Neutrophil (primary cell): ENCODE measurements around the gene ADGRL3.
"Not testable (repeated sequence)": the region's sequence is repeated elsewhere in the genome, so short reads cannot be mapped to it uniquely, and the experiment has no call there.

Source experiments
- H3K27ac ChIP-seq: fragments of 200-600 bp; sonication (generic); 2 replicates; pipeline ENCODE4 v1.5.1; 2016; ENCODE audit warnings: mild to moderate bottlenecking, moderate library complexity
- H3K27me3 ChIP-seq: fragments of 200-600 bp; sonication (generic); 2 replicates; pipeline ENCODE4 v1.6.0; 2016; ENCODE audit warnings: mild to moderate bottlenecking
- H3K36me3 ChIP-seq: fragments of 200-600 bp; sonication (generic); 2 replicates; pipeline ENCODE4 v1.5.1; 2017
- H3K4me1 ChIP-seq, 2 experiments: fragments of 200-600 bp in 1 of 2; sonication (generic) in 1 of 2; 1 replicate in 1 of 2; 2 replicates in 1 of 2; pipeline versions ENCODE4 v1.5.1 to v1.6.1; 2013 to 2016; ENCODE audit warnings: low read depth in 1 of 2, low read length in 1 of 2, mild to moderate bottlenecking in 1 of 2, moderate library complexity in 1 of 2; ENCODE audit not compliant: control insufficient read depth in 1 of 2, insufficient read depth in 1 of 2
- H3K4me3 ChIP-seq, 2 experiments: fragments of 200-600 bp in 1 of 2; sonication (generic) in 1 of 2; 1 replicate in 1 of 2; 2 replicates in 1 of 2; pipeline ENCODE4 v1.5.1; 2013 to 2016; ENCODE audit warnings: low read depth in 1 of 2, low read length in 1 of 2, mild to moderate bottlenecking in 1 of 2, moderate library complexity in 1 of 2
- H3K9me3 ChIP-seq: fragments of 200-600 bp; sonication (generic); 2 replicates; pipeline ENCODE4 v1.5.1; 2016
- CTCF ChIP-seq: fragments of 200-600 bp; sonication (generic); IDR thresholded peaks from 2 replicates; pipeline ENCODE4 v1.5.1; 2016; ENCODE audit warnings: antibody characterized with exemption

ADGRL3 gene

DNA sequence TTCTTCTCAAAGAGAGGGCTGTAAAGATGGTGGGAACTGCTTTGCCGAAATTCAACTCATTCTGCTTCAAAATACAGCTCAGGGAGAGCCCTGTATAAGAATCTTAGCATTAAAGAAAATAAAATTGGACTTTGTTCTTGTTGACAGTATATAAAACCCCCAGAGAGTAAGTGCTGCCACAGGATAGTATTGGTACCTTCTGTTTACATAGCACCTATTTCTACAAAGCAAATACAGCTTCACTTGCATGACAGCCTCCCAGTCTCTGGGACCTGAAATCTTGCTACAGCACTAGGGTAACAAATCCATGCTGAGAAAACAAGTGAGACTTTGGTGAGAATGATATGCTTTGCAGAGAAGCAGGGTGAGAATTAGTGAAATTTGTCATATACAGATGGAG lies 428.6 kb downstream of the ADGRL3 start:
- no peak for TF ChIP-seq CTCF
- no peaks in the 10 kb centered on the region for H3K36me3 ChIP-seq
- no peak overlapping the region for H3K27ac ChIP-seq
- no peaks in the 10 kb centered on the region for H3K9me3 ChIP-seq
- H3K4me1 ChIP-seq, result no peaks in the 10 kb centered on the region
- no peaks in the 10 kb centered on the region for H3K27me3 ChIP-seq
- no peak overlapping the region for H3K4me3 ChIP-seq

DNA sequence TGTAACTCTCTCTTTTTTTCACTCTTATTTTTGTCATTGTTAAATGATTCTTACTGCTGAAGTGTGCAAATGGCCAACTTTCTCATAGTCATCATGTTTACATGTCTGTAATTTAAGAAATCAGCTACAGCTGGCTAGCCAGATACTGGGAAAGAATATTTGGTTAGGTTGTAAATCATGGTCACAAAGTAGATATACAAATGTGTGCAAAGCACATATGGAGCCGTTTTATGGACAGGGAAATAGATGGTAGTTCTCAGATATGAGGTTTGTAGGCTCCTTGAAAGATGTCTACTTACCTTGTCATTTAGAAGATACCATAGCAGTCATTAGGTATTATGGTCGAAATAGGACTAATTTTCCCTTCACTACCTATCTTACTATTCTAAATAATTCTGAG lies 430.4 kb downstream of the ADGRL3 start:
- Histone ChIP-seq H3K4me1 (no peaks in the 10 kb centered on the region), H3K27me3 (no peaks in the 10 kb centered on the region), H3K36me3 (no peaks in the 10 kb centered on the region), H3K4me3 (no peak overlapping the region), H3K27ac (no peak overlapping the region), H3K9me3 (no peaks in the 10 kb centered on the region)
- no peak for TF ChIP-seq CTCF

- H3K27ac ChIP-seq, result no peak overlapping the region
Observed at GRCh38 chr4:61638591-61638990, 438.5 kb downstream of the ADGRL3 start.

GRCh38 chr4:61646746-61647350 lies 446.7 kb downstream of the ADGRL3 start:
- not testable (repeated sequence) for H3K9me3 ChIP-seq, H3K27me3 ChIP-seq, H3K4me1 ChIP-seq, H3K27ac ChIP-seq, H3K36me3 ChIP-seq, H3K4me3 ChIP-seq

More at GRCh38 chr4:61638591-61638990, 438.5 kb downstream of the ADGRL3 start:
- H3K4me1 ChIP-seq, result no peaks in the 10 kb centered on the region
- no peaks in the 10 kb centered on the region for H3K9me3 ChIP-seq
- TF ChIP-seq CTCF, result no peak
- H3K36me3 ChIP-seq, result no peaks in the 10 kb centered on the region
- H3K4me3 ChIP-seq, result no peak overlapping the region
- no peaks in the 10 kb centered on the region for H3K27me3 ChIP-seq

GRCh38 chr4:61648264-61648663 lies 448.1 kb downstream of the ADGRL3 start:
- H3K36me3 ChIP-seq, result no peaks in the 10 kb centered on the region
- no peak for TF ChIP-seq CTCF
- no peak overlapping the region for H3K27ac ChIP-seq
- H3K4me3 ChIP-seq, result no peak overlapping the region
- no peaks in the 10 kb centered on the region for H3K4me1 ChIP-seq
- no peaks in the 10 kb centered on the region for H3K9me3 ChIP-seq
- H3K27me3 ChIP-seq, result no peaks in the 10 kb centered on the region

GRCh38 chr4:61657016-61657415 lies 456.9 kb downstream of the ADGRL3 start:
- Histone ChIP-seq H3K27ac (no peak overlapping the region), H3K27me3 (no peaks in the 10 kb centered on the region), H3K4me1 (no peaks in the 10 kb centered on the region), H3K4me3 (no peak overlapping the region), H3K36me3 (no peaks in the 10 kb centered on the region), H3K9me3 (no peaks in the 10 kb centered on the region)
- TF ChIP-seq CTCF, result no peak
